ENCODE results near the gene LIPJ.
A peak's percentile ranks its signal among the peaks of the same experiment; 100 is the strongest.

LIPJ gene

GRCh38 chr10:88598055-88598454 is 11.5 kb downstream of the LIPJ start:
- DNase-seq (ENCODE audit: low read depth) = no peak

GRCh38 chr10:88608052-88608732 is 21.6 kb downstream of the LIPJ start:
- no peak for DNase-seq (ENCODE audit: low read depth)

GRCh38 chr10:88608780-88609179 is 22.2 kb downstream of the LIPJ start:
- DNase-seq (ENCODE audit: low read depth) = no peak

- no peak for DNase-seq (ENCODE audit: low read depth)
Observed at GRCh38 chr10:88616250-88616977, 29.9 kb downstream of the LIPJ start.

- DNase-seq (ENCODE audit: low read depth) = no peak
Observed at GRCh38 chr10:88617772-88618300, 31.3 kb downstream of the LIPJ start.

- no peak for DNase-seq (ENCODE audit: low read depth)
Observed at GRCh38 chr10:88618496-88618895, 31.9 kb downstream of the LIPJ start.

GRCh38 chr10:88620441-88620840 is 33.9 kb downstream of the LIPJ start:
- no peak for DNase-seq (ENCODE audit: low read depth)

- no peak for DNase-seq (ENCODE audit: low read depth)
Observed at GRCh38 chr10:88623835-88624234, 37.3 kb downstream of the LIPJ start.

- DNase-seq (ENCODE audit: low read depth) = no peak
Observed at GRCh38 chr10:88624840-88625239, 38.3 kb downstream of the LIPJ start.

GRCh38 chr10:88640186-88640585 is 53.6 kb downstream of the LIPJ start:
- DNase-seq (ENCODE audit: low read depth) = no peak

GRCh38 chr10:88642209-88642608 is 55.6 kb downstream of the LIPJ start:
- no peak for DNase-seq (ENCODE audit: low read depth)

GRCh38 chr10:88642963-88643362 is 56.4 kb downstream of the LIPJ start:
- peak; percentile 39 for DNase-seq (ENCODE audit: low read depth)

GRCh38 chr10:88647061-88647615 is 60.6 kb downstream of the LIPJ start:
- DNase-seq (ENCODE audit: low read depth) = no peak

GRCh38 chr10:88651101-88651551 is 64.6 kb downstream of the LIPJ start:
- DNase-seq (ENCODE audit: low read depth) = peak; percentile 77

GRCh38 chr10:88652616-88653015 is 66.1 kb downstream of the LIPJ start:
- DNase-seq (ENCODE audit: low read depth) = no peak
